ENCODE measurements around the gene GRAMD2A.

GRAMD2A gene

DNA sequence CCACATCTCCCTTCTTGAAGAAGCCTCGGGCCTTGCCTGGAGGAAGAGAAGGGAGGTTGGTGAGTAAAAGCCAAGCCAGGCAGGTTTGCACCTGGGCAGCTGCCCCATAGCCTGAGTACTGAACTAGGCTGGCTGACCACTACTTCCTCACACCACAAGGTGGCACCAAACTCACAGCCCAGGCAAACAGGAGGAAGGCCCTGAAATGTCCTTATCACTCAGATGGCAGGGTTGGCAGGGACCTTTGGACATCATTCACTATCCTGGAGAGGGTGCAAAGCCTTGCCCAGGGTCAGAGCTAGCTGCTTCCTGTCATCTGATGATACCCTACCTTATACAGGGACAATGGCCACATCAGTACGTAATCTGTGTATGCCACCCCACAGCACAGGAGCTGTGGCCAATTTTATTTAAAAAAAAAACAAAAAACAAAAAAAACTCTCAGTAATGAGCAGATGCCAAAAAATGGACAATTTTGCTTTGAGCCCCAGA is 2.2 kb upstream of the GRAMD2A start:
- TF ChIP-seq, protein P1, sequence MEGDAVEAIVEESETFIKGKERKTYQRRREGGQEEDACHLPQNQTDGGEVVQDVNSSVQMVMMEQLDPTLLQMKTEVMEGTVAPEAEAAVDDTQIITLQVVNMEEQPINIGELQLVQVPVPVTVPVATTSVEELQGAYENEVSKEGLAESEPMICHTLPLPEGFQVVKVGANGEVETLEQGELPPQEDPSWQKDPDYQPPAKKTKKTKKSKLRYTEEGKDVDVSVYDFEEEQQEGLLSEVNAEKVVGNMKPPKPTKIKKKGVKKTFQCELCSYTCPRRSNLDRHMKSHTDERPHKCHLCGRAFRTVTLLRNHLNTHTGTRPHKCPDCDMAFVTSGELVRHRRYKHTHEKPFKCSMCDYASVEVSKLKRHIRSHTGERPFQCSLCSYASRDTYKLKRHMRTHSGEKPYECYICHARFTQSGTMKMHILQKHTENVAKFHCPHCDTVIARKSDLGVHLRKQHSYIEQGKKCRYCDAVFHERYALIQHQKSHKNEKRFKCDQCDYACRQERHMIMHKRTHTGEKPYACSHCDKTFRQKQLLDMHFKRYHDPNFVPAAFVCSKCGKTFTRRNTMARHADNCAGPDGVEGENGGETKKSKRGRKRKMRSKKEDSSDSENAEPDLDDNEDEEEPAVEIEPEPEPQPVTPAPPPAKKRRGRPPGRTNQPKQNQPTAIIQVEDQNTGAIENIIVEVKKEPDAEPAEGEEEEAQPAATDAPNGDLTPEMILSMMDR (IDR thresholded peaks at IDR 0.05; ENCODE audit: control insufficient read depth, insufficient read depth, low read depth, low read length, missing control alignments): peak; percentile 95
- H3K4me3 ChIP-seq (ENCODE audit: control insufficient read depth, low read depth, low read length): no peak overlapping the region
- DNase-seq (ENCODE audit: low read depth): peak; percentile 27

GRCh38 chr15:72199205-72199515 is 1.6 kb upstream of the GRAMD2A start:
- no peak for DNase-seq (ENCODE audit: low read depth)
- TF ChIP-seq, protein P1 (IDR thresholded peaks at IDR 0.05; ENCODE audit: control insufficient read depth, insufficient read depth, low read depth, low read length, missing control alignments): no peak
- H3K4me3 ChIP-seq (ENCODE audit: control insufficient read depth, low read depth, low read length): no peak overlapping the region

- DNase-seq (ENCODE audit: low read depth): no peak
- no peak overlapping the region for H3K4me3 ChIP-seq (ENCODE audit: control insufficient read depth, low read depth, low read length)
- TF ChIP-seq, protein P1 (IDR thresholded peaks at IDR 0.05; ENCODE audit: control insufficient read depth, insufficient read depth, low read depth, low read length, missing control alignments): no peak
Measured at GRCh38 chr15:72198356-72199204, 993 bp upstream of the GRAMD2A start.

DNA sequence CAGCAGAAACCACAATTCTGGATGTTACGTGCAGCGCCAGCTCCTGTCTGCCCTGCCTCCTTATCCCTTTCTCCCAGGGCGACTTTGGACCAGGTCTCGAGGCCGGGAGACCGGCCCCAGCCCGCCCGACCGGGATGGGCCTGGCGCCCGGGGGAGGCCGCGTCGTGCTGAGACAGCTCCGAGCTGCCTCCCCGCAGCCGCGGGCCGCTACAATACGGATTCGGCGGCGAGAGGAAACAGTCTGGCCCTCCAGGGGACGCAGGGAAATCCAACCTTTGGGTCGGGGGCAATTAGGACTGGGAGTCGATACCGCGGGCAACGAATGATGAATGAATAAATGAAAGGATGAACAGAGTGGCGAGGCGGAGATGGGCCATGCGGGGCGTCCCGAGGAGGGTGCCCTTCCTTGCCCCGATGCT is 537 bp downstream of the GRAMD2A start:
- H3K4me3 ChIP-seq (ENCODE audit: control insufficient read depth, low read depth, low read length): no peak overlapping the region
- DNase-seq (ENCODE audit: low read depth): no peak
- TF ChIP-seq, protein P1 (IDR thresholded peaks at IDR 0.05; ENCODE audit: control insufficient read depth, insufficient read depth, low read depth, low read length, missing control alignments): no peak

DNA sequence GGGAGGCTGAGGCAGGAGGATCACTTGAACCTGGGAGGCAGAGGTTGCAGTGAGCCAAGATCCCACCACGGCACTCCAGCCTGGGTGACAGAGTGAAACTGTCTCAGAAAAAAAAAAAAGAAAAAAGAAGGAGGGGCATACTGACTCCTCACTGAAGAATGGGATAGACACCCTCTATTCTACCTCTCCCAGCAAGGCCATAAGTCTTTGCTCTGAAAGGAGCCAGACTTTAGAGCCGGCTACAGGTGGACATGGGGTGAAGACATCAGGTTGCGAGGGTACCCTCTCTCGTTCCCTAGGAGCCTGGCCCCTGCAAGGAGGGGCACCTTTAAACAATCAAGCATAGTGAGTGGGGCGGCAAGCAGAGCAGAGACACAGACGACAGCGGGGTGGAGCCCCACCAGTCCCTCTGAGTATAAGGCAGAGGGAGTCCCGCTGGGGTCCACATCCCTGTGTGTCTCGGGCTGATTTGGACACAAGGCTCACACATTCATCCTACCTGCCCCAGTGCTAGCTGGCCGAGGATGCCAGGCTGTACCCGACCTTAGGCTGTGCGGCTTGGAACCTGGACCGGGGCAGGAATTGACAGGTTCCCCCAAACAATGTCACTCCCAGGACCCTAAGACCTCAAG is 1.1 kb downstream of the GRAMD2A start:
- H3K4me3 ChIP-seq (ENCODE audit: control insufficient read depth, low read depth, low read length): no peak overlapping the region
- TF ChIP-seq, protein P1 (IDR thresholded peaks at IDR 0.05; ENCODE audit: control insufficient read depth, insufficient read depth, low read depth, low read length, missing control alignments): no peak
- DNase-seq (ENCODE audit: low read depth): no peak

DNA sequence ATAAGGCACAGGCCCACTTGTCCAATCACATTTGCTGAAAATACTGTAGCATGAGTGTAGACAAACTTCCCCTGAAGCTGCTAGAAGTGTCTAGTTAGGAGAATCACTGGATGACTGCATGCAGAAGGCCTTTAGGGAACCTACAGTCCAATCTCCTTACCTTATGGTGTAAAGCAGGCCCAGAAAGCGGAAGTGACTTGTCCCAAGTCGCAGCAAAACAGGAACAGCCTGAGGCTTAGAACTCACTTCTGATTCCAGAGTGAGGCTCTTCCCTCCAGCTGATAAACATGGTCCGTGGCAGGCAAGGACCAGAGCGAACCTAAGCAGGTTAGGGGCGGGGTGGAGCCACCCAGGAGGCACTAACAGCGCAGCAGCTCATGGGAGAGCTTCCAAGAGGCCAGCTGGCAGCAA is 2.5 kb downstream of the GRAMD2A start:
- DNase-seq (ENCODE audit: low read depth): no peak
- H3K4me3 ChIP-seq (ENCODE audit: control insufficient read depth, low read depth, low read length): no peak overlapping the region
- TF ChIP-seq, protein P1 (IDR thresholded peaks at IDR 0.05; ENCODE audit: control insufficient read depth, insufficient read depth, low read depth, low read length, missing control alignments): no peak

Measured in AG09309 (cell line).